ENCODE data around the gene SLC5A9. TPM values are rescaled to one million over a fixed set of nuclear protein-coding genes. Genes with fewer than 3 reads are reported as not detected.

Gene SLC5A9
- total RNA-seq, 1 experiment from 2014 or later = 3.9 TPM

DNA sequence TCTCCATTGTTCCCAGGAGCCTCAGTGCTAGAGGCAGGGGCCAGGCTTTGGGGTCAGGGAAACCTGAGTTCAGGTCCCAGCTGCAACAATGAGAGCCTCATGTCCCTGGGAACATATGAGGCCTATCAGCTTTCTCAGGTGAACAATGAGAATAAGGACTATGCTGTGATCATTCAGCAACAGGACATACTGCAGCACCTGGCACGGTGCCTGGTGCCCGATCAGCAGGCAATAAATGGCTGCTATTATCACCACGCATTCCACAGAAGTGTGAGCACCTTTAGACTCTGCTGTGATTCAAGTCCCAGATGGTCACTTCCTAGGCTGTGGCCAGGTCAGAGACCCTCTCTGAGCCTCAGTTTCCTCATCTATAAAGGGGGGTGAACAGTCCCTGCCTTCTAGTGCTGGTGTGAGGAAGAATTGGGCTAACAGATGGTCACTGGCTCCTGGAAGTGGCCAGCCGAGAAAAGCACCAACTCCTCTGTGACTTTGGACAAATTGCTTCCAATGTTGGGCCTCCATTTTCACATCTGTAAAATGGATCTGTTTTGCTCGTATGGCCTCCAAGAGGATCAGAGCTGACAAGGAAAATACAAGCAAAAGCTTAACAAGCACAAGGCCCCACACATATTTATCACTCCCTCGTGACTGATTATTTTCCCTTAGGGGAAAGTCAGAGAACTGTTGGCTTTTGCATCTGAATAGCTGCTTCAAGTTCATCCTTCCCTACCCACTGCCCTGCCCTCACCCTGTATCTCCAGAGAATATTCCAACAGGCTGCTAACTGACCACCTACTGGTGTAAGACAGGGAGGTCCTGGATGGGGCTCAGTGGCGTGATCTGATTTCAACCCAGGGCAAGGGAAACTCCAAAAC lies 1.1 kb downstream of the SLC5A9 start:
- ChIA-PET CTCF (interaction anchor here (1.0 kb wide), 1 partner anchor 20 kb away, joined by 9 read pairs; no protein-coding TSS in a partner anchor), POLR2A (no interaction called here)
- H3K9me3 Mint-ChIP-seq (ENCODE audit: unreplicated experiment) = no peaks in the 10 kb centered on the region
- peak overlapping the region; percentile 13; the same call in 1 of the 2 replicates for H3K4me3 ChIP-seq (ENCODE audit: low read depth, low read length)
- H3K4me1 ChIP-seq = peaks cover 17% of the 10 kb centered on the region
- H3K27me3 Mint-ChIP-seq (ENCODE audit: insufficient read depth, unreplicated experiment) = no peaks in the 10 kb centered on the region
- H3K4me1 Mint-ChIP-seq (ENCODE audit: low read depth, unreplicated experiment) = peaks cover 11% of the 10 kb centered on the region
- no peaks in the 10 kb centered on the region; the same call in 1 of the 2 replicates for H3K36me3 ChIP-seq (ENCODE audit: control insufficient read depth, insufficient read depth, low read length)
- intact Hi-C loops (cut with micrococcal nuclease; ENCODE audit: unreplicated experiment) = no loop called here
- no TSS peak for BruUV-seq (replicated peaks)
- TF ChIP-seq, protein P1, sequence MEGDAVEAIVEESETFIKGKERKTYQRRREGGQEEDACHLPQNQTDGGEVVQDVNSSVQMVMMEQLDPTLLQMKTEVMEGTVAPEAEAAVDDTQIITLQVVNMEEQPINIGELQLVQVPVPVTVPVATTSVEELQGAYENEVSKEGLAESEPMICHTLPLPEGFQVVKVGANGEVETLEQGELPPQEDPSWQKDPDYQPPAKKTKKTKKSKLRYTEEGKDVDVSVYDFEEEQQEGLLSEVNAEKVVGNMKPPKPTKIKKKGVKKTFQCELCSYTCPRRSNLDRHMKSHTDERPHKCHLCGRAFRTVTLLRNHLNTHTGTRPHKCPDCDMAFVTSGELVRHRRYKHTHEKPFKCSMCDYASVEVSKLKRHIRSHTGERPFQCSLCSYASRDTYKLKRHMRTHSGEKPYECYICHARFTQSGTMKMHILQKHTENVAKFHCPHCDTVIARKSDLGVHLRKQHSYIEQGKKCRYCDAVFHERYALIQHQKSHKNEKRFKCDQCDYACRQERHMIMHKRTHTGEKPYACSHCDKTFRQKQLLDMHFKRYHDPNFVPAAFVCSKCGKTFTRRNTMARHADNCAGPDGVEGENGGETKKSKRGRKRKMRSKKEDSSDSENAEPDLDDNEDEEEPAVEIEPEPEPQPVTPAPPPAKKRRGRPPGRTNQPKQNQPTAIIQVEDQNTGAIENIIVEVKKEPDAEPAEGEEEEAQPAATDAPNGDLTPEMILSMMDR (IDR thresholded peaks at IDR 0.05; ENCODE audit: insufficient read depth in 1 of 2, low read depth in 1 of 2, low read length in 1 of 2, severe bottlenecking in 1 of 2, unreplicated experiment in 1 of 2) = no peak
- no peaks in the 10 kb centered on the region for H3K36me3 Mint-ChIP-seq (ENCODE audit: insufficient read depth, unreplicated experiment)
- H3K27me3 ChIP-seq (replicated peaks; ENCODE audit: control insufficient read depth, insufficient read depth, low read length) = no peaks in the 10 kb centered on the region
- no peak for DNase-seq
- H3K27ac Mint-ChIP-seq (ENCODE audit: unreplicated experiment) = no peak overlapping the region
- no peaks in the 10 kb centered on the region for H3K9me3 ChIP-seq
- no peak overlapping the region for H3K4me3 Mint-ChIP-seq (ENCODE audit: unreplicated experiment)

DNA sequence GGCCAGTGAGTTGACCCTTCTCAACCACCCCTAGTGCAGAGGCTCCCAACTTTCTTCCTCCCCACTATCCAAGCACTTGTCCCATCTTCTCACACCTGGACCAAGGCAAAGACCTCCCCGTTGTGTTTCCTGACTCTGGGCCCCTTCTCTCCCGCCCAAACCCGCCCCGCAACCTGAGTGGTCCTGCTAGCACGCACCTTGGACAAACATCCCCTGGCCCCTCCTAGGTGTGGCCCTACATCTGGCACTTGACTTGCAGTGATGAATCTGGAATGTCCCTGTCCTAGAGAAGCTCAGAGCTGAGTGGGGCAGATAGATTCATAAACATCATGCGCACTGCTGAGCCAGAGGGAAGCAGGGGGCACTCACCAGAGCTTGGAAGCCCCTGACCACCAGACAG lies 2.3 kb downstream of the SLC5A9 start:
- no TSS peak for BruUV-seq (replicated peaks)
- POLR2A ChIA-PET = no interaction called here
- intact Hi-C loops (cut with micrococcal nuclease; ENCODE audit: unreplicated experiment) = no loop called here

GRCh38 chr1:48225579-48225978 lies 3.1 kb downstream of the SLC5A9 start:
- intact Hi-C loops (cut with micrococcal nuclease; ENCODE audit: unreplicated experiment) = no loop called here
- POLR2A ChIA-PET = no interaction called here
- CTCF ChIA-PET = interaction anchor here (0.8 kb wide), 1 partner anchor 22 kb away, joined by 3 read pairs; no protein-coding TSS in a partner anchor

More for the DNA sequence above, 2.3 kb downstream of the SLC5A9 start:
- Mint-ChIP-seq H3K9me3 (ENCODE audit: unreplicated experiment) (no peaks in the 10 kb centered on the region), H3K4me3 (ENCODE audit: unreplicated experiment) (no peak overlapping the region), H3K4me1 (ENCODE audit: low read depth, unreplicated experiment) (peaks cover 11% of the 10 kb centered on the region), H3K27me3 (ENCODE audit: insufficient read depth, unreplicated experiment) (no peaks in the 10 kb centered on the region), H3K27ac (ENCODE audit: unreplicated experiment) (no peak overlapping the region), H3K36me3 (ENCODE audit: insufficient read depth, unreplicated experiment) (no peaks in the 10 kb centered on the region)
- TF ChIP-seq, protein P1 (IDR thresholded peaks at IDR 0.05; ENCODE audit: insufficient read depth in 1 of 2, low read depth in 1 of 2, low read length in 1 of 2, severe bottlenecking in 1 of 2, unreplicated experiment in 1 of 2) = no peak
- no peaks in the 10 kb centered on the region; the same call in 1 of the 2 replicates for H3K36me3 ChIP-seq (ENCODE audit: control insufficient read depth, insufficient read depth, low read length)
- DNase-seq = no peak
- no peak overlapping the region for H3K4me3 ChIP-seq (ENCODE audit: low read depth, low read length)
- H3K9me3 ChIP-seq = no peaks in the 10 kb centered on the region
- CTCF ChIA-PET = interaction anchor here (0.8 kb wide), 1 partner anchor 21 kb away, joined by 3 read pairs; no protein-coding TSS in a partner anchor
- peaks cover 17% of the 10 kb centered on the region for H3K4me1 ChIP-seq
- no peaks in the 10 kb centered on the region for H3K27me3 ChIP-seq (replicated peaks; ENCODE audit: control insufficient read depth, insufficient read depth, low read length)

More at GRCh38 chr1:48225579-48225978, 3.1 kb downstream of the SLC5A9 start:
- Mint-ChIP-seq H3K4me3 (ENCODE audit: unreplicated experiment) (no peak overlapping the region), H3K27ac (ENCODE audit: unreplicated experiment) (no peak overlapping the region), H3K4me1 (ENCODE audit: low read depth, unreplicated experiment) (peaks cover 11% of the 10 kb centered on the region), H3K27me3 (ENCODE audit: insufficient read depth, unreplicated experiment) (no peaks in the 10 kb centered on the region), H3K36me3 (ENCODE audit: insufficient read depth, unreplicated experiment) (no peaks in the 10 kb centered on the region), H3K9me3 (ENCODE audit: unreplicated experiment) (no peaks in the 10 kb centered on the region)
- TF ChIP-seq, protein P1 (IDR thresholded peaks at IDR 0.05; ENCODE audit: insufficient read depth in 1 of 2, low read depth in 1 of 2, low read length in 1 of 2, severe bottlenecking in 1 of 2, unreplicated experiment in 1 of 2) = no peak
- Histone ChIP-seq H3K9me3 (no peaks in the 10 kb centered on the region), H3K36me3 (ENCODE audit: control insufficient read depth, insufficient read depth, low read length) (no peaks in the 10 kb centered on the region; the same call in 1 of the 2 replicates), H3K4me3 (ENCODE audit: low read depth, low read length) (no peak overlapping the region), H3K4me1 (peaks cover 17% of the 10 kb centered on the region), H3K27me3 (replicated peaks; ENCODE audit: control insufficient read depth, insufficient read depth, low read length) (no peaks in the 10 kb centered on the region)
- no peak for DNase-seq
- no TSS peak for BruUV-seq (replicated peaks)
